HG02885 (cell line): ENCODE measurements around the gene THSD7A.

Experiments
- ATAC-seq: cut with Tn5 transposase; IDR thresholded peaks from one replicate; pipeline ENCODE4 v1.9.1; 2021; ENCODE audit warnings: mild to moderate bottlenecking; ENCODE audit not compliant: unreplicated experiment, poor library complexity

THSD7A gene

DNA sequence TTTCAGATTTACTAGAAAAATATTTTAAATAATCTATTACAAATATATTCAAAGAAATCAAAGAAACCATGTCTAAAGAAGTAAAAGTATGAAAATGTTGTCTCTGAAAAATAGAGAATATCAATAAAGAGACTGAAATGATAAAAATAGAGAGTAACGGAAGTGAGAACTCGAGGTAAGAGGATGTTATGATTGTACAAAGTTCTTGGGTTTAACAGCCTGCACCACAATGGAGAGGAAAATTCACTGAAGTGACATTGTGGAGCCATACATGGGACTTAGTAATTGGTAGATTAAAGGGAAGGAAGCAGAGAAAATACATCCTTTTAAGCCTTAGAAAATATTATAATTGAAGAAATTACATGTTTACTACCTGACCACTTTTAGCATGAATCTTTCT, 77.9 kb downstream of the THSD7A start:
- ATAC-seq, result peak; percentile 85

DNA sequence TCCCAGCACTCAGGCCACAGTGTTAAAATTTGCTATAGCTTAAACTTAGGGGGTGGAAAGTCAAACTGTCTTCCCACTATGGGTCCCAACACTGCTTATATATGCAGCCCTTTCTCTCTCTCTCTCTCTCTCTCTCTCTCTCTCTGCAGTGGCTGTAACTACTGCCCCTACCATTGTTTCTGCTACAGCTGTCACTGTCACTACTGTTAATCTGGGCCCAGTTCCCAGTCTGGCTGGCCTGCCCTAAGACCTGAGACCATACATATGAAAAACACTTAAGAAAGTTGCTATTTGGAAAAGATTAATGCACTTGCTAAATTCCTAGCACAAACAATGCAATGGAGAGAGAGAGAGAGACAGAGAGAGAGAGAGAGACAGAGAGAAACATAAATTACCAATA, 78.6 kb downstream of the THSD7A start:
- no peak for ATAC-seq

DNA sequence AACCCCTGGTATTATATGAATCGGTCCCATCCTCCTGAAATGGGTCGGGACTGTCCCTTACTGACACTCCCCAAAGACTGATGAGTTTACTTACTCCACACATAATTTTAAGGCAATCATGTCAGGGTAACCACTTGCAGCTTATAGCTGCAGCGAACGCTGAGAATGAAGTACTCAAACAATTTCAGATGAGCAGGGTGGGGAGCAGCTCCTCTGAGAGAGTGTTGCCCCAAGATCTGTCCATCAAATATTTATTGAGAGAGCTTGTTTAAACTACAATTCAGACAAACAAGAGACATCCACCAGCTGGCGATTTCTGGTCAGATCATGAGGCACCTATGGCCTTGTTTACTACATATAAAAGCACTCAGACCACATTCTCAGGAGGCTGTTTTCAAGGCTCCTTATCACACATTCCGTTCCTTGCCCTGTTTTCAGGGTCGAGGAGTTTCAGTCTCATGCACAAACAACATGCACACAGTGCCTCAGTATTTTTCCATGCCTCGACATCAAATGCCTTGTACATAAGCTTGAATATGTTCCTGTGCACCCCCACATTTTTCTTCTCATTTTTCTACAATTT, 80.1 kb downstream of the THSD7A start:
- ATAC-seq, result no peak

DNA sequence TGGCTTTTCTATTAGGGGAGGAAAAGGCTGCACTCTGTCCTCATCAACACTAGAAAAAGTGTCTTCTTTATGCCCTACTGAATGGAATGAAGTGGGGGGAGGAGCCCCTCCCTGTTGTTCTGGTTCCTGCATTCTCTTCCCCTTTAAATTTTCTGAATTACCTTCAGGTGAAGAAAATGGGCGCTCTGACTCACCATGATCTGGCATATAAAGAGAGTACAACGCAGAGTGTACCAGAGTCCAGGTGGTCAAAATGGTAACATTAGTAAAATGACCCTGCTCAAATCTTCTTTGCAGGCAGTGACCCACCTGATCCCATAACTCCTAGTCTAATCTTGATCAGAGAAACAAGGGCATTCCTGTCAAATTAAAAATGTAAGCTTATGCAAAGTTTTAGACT, 80.7 kb downstream of the THSD7A start:
- no peak for ATAC-seq

DNA sequence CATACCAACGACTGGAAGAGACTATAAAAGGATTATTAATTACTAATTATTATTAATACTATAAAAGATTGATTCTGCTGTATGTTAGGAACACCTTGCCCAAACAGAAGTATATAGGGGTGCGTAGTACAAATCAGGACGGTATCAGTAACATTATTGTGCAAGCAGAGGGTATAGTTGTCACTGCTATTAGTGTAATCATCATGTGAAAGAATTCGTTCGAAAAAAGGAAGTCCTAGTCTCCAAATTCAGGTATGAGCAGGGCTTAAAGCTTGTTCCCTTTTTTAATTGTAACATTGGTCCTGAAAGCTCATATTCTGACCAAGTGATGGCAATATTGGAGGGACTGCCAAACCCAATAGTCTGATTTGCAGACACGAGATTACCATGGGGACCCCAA, 81.8 kb downstream of the THSD7A start:
- ATAC-seq, result no peak

DNA sequence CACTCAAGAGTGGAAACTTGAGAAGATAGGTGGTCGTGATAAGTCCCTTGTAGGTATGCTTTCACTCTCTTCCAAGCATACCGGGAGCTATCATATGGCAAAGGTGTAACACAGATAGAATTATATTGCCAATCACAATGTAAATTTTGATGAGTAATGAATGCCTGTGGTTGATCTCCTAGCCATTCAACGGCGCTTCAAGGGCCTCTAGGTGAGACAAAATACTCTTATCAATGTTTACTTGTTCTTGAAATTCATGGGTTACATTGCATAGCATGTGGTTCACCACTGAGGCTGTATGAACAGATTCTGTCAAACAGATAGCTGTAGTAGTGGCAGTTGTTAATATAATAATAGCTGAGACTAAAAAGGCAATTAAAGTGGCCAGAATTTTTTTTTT, 82.4 kb downstream of the THSD7A start:
- ATAC-seq, result no peak

DNA sequence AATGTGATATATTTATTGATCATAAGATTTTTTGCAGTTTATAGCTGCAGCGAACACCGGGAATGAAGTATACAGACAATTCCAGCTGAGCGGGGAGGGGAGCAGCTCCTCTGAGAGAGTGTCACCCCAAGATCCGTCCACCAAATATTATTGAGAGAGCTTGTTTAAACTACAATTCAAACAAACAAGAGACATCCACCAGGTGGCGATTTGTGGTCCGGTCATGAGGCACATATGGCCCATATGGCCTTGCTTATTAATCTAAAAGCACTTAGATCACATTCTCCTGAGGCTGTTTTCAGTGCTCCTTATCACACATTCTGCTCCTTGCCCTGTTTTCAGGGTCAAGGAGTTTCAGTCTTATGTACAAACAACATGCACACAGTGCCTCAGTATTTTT, 83.1 kb downstream of the THSD7A start:
- ATAC-seq, result no peak

DNA sequence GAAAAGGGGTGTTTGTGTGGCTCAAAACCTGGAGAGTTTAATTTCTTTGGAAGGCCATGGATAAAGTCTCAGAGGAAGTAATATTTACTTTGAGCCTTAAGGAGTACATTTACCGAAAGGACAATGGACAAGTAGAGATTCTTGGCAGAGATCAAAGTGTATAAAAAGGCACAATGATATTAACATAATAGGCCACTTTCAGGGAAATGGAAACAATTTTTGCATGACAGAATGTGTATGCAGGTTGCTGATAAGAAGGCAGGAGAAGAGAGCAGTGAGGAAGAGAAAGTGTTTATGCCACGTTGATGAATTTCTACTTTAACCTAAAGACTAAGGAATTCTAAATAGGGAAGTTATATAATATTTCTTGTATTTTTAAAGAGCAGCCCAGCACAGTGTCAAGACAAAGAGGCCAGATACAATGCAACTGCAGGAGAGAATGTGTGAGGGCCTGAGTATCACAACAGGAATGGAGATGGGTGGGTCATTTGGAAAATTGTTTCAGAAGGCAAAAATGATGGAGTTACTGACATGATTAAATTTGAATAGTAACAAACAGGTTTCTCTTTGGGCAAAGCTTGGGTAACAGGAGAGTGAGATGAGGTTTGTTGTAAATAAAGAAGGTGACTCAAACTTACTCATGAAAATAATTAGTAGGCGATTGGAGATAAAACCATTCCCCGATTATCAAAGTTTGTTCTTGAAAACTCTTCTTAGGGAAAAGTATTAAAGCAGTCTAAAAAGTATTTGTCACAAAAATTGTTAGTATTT, 84.1 kb downstream of the THSD7A start:
- no peak for ATAC-seq

DNA sequence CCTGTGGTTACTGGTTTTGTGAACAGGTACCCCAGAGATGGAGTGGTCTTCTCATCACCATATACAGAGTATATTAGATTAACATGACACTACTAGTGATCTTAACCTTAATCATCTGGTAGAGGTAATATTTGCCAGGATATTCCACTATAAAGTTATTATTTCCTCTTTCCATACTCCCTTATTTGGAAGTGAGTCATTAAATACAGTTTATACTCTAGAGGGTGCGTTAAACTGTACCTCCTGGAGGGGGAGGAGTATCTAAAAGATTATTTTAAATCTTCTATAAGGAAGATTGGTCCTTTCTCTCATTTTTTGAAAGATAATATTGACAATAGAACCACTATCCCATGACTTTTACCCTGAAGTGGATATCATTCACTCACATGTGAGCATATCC, 85.4 kb downstream of the THSD7A start:
- no peak for ATAC-seq

DNA sequence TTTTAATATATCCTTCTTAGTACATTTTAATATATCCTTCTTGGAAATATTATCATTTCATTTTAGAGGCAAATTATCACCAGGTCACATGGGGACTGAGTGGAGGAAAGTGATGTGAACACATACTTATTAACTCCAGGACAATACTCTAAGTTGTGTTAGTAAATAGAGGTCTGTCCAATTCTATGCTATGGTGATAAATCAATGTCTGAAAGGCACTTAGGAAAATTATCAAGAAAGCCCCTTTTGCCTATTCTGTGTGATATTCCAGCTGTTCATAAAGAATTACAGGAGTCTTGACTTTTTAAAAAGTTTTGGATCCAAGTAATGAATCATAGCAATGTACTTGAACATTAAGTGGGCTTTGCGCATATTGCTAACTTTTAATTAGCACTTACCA, 88.5 kb downstream of the THSD7A start:
- ATAC-seq, result no peak

DNA sequence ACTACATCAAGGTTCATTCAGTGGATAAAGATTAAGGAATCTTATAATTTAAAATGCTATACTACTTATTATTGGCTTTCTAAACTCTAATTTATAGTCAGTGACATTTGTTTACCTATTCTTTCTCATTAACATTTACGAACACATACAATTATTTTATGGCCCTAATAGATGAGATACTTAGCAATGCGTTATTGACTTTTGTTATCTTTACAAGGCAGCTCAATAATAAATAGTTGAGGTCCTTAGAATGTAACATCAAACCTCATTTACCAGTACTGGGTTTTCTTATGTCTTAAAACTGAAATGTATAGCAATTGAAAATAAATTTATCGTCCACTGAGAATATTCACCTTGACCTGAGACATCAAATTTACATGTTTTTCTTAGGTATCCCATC, 89.0 kb downstream of the THSD7A start:
- no peak for ATAC-seq

DNA sequence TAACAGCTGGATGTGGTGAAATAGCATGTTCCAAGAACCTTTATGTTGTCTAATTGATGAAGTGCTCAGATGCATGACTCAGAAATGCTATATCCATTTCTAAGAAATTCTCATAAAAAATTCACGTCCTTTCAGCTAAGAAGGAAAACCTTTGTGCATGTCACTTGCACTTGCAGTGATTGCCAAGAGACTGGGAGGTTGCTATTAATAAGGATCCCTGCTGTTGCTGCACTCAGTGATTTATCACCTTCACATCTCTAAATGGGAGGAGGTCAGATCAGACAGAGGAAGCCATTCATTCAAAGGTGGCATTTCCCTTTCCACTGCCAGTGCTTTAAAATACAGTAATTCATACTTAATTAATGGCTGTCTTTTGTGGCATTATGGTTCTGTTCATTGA, 89.5 kb downstream of the THSD7A start:
- no peak for ATAC-seq

DNA sequence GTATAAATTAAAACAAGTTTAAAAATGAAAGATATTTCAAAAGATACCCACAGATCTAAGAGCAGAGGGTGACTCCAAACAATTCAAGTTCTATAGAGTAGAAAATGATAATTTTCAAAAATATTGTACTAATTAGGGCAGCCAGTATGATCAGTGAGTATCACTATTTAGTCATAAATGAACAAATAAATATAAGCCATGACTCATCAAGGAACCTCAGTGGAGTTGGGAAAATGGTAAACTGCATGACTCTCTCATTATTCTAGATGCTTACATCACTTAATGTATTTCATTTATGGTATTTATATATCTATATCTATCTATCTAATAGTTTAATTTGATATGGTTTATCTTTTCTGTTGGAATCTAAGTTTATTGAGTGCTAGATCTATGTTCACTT, 94.3 kb downstream of the THSD7A start:
- no peak for ATAC-seq

DNA sequence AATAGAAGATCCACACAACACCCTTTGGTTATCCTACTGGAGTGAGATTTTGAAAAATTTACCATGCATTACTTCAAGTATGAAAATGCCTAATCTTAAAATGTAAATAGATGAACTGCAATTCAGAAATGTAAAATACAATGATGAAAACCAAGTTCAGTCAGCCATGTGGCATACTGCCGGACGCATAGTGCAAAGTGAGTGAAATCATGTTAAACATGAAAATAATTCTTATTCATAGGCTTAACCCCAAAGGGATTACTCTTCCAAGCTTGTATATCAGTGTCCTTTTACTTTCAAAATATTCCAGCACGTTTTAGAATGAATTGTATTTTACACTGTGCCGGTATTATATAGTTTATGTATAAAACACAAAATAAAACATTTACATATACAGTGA, 99.8 kb downstream of the THSD7A start:
- no peak for ATAC-seq

DNA sequence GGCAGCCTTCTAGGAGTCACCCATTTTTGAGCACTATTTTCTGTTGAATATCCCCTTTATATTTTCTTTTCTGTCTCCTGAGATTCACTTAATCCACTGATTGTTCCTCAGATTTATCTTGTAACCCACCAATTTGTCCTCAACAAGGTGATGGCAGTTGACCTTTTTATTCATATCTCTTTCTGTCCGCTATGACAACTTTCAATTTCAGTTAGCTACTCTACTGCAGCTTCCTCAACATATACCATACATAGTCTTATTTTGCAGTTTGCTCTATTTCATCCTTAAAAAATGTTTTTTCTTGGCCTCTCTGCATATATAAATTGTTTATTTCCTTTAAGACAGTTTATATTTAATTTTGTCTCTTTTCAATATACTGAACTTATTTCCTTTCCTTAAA, 101.3 kb downstream of the THSD7A start:
- ATAC-seq, result no peak

DNA sequence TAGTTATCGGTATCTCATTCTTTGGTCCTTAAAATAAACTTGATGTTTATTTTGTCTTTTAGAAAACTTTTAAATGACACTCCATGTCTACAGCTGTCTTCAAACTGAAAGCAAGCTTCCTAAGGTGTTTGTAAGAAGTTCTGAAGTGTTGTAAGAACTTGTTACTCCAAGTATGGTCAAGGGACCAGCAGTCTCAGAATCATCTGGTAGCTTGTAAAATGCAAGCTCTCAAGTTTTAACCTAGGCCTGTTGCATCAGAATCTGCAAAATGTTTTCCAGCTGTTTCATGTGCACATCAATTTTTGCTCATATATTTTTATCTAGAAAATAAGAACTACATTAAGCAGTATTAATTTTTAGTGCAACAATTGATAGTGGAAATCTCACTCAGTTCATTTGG, 104.1 kb downstream of the THSD7A start:
- no peak for ATAC-seq

DNA sequence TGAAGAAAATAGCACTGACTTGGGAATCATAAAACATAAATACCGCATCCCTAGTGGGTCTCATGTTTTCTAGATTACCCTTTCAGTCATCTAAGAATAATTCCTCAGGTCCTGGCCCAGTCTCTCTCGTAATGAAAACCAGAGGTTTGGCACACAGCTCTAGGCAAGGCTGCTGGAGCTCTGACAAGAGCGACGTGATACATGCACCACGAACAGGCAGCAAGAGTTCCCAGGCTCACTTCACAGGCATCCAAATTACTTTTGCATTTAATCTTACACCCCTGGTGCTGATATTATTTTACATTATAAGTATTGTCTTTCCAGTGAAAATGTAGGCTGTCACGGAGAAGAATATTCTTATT, 105.2 kb downstream of the THSD7A start:
- ATAC-seq, result no peak

DNA sequence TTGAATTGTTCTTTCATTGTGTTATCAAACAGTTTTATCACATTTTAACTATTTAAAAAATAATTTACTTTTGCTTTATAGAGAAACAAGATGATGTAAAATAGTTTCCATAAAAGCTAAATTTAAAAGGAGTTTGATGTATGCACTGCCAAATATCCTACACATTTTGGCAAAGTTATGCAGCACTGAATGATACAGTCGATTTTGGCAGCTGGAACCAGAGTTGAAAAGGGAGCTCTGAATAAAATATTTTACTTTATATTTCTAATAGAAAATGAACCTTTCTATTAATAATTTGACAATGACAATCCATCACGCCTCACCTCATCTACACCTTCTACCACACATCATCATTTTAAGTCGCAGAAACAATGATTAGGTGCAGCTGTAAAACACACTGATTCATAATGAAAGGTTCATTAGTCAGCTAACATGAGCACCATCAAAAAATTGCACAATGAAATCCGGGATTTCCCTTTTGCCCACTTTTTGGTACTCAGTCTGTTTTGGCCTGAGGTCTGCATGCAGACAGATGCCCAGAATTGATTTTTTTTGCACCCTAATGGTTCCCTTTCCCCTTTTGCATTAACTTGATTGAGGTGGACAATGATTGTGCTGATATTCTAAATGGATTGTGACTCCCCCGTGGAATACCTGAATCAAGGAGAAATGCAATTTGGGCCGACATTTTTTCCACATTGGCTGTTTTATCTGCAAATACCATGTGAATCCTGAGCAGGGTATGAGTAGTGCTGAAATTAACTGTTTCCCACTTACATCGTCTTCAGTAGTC, 105.8 kb downstream of the THSD7A start:
- ATAC-seq, result no peak

DNA sequence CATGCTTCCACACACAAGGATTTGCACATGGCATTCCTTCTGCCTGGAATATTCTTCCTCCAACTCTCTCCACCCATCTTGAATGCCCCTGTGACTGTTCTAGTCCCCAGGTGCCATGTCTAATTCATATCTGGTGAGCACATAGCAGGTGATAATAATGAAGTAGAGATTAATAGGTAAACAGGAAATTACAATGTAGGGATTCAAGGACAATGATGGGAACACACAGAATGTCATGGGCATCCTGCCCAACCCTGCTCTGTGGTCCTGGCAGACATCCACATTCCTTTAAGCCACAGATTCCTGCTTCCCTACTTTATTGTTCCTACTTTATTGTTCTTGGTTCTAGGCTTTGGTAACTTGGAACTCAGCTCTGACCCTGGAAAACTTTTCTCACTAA, 115.8 kb downstream of the THSD7A start:
- no peak for ATAC-seq

DNA sequence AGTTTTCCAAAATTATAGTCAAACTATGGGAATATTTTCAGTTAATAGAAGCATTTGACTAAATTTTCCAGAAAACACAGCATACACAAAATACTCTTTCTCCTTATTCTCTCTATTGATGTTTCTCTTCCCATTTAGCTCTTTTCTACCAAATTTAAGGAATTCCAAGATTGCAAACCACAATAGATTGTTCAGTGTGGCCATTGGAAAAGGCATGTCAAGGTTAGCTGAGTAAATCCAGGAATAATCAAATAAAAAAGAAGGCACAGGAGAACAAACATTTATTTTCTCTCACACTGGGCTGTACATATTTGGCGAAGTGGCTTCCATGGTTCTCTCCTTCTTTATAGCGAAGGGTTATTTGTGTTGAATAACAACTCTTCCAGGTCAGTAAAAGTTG, 117.3 kb downstream of the THSD7A start:
- ATAC-seq, result no peak

DNA sequence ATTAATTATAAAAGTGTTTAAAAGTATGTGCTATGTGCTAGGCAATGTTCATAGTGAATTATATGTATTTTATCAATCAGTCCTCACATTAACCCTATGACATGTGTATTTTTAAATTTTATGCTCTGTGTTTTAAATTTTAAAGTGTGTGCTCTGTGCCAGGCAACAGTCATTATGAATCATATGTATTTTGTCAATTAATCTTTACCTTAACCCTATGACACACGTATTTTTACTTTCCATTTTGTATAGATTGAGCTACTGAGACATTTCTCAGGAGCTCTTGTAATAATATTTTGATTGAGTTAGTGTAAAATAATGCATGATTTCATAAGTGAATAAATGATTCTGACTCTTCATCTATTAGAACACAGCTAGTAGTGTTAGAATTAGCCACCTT, 117.8 kb downstream of the THSD7A start:
- no peak for ATAC-seq

DNA sequence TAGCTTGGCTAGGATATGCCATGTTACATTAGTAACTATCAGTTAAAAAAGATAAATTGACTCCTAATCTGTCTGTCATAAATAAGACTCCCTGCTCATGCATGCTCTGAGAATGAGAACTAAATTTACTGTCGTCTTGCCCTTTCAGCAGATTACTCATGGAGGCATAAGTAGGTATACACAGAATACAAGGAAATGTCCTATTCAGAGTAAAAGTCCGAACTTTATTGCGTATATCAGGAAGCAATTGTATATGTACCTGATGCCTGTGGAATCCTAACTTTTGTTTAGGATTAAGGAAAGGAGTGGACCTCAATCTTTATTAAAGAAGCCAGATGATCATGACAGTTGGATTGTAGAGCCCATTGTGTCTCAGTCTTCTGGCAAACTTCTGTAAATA, 118.6 kb downstream of the THSD7A start:
- ATAC-seq, result no peak
